ENCODE results near the gene SKAP2.

The SKAP2 gene

DNA sequence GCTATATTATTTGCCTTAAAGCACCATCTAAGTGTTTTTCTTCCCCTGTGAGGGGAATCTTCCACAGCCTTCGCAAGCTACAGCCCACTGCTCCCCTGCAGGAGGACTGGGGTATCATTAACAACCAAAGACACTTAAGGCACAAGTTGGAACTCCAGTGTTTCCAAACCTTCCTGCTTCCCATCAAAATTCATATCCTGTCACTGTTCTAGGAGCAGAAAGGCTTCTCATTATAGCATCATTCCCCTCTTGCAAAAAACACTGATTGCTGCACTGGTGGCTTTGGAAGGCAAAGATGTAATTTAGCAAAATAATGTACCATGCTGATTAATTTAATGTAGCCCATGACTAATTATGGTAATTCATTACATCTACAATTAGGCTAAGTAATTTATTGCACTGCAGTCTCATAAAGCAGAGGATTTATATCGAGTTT lies 207.2 kb downstream of the SKAP2 start:
- DNase-seq (ENCODE audit: insufficient read length) (no peak), FAIRE-seq (no peak)
- no peak for TF ChIP-seq POLR2A (IDR thresholded peaks at IDR 0.05; ENCODE audit: low read depth, low read length)
- TF ChIP-seq TAF1 (IDR thresholded peaks at IDR 0.05; ENCODE audit: borderline replicate concordance, low read depth, low read length): no peak
- TF ChIP-seq POLR2AphosphoS5 (IDR thresholded peaks at IDR 0.05; ENCODE audit: low read depth, low read length): no peak

DNA sequence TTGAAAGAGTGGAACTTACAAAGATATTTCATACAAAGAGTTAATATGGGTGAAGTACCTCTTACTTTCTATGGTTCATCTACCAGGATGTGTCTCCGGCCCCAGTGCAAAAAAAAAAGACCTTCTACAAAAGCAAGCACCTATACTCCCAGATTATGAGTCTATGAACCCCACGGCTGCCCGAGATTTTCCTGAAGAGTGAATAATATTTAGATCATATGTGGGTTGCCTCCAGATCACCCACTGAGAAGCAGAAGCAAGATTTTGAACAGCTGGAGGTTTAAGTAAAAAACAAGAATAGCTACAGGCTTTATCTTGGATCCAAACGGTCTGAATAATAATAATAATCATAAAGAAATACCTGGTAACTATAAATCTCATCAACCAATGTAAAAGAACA lies 207.7 kb downstream of the SKAP2 start:
- FAIRE-seq (no peak), DNase-seq (ENCODE audit: insufficient read length) (no peak)
- TF ChIP-seq TAF1 (IDR thresholded peaks at IDR 0.05; ENCODE audit: borderline replicate concordance, low read depth, low read length): no peak
- TF ChIP-seq POLR2AphosphoS5 (IDR thresholded peaks at IDR 0.05; ENCODE audit: low read depth, low read length): no peak
- no peak for TF ChIP-seq POLR2A (IDR thresholded peaks at IDR 0.05; ENCODE audit: low read depth, low read length)

DNA sequence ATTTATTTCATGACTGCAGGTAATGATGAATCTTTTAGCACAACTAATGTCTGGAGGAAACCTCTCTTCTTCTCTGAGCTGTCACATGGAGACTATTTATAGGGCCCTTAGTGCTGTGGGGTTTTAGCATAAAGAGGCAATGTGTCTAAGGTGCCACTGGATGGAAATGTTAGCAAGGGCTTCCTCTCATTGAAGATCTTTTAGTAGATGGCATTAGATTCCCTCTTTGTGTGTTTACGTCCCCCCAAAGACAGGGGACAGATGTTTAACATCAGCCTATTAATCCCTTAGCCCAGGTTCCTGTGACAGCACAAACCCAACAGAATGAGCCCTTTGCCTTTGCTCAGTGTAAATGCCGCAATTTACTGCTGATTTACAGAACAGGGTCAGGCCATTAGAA lies 208.6 kb downstream of the SKAP2 start:
- TF ChIP-seq TAF1 (IDR thresholded peaks at IDR 0.05; ENCODE audit: borderline replicate concordance, low read depth, low read length): no peak
- TF ChIP-seq POLR2AphosphoS5 (IDR thresholded peaks at IDR 0.05; ENCODE audit: low read depth, low read length): no peak
- no peak for TF ChIP-seq POLR2A (IDR thresholded peaks at IDR 0.05; ENCODE audit: low read depth, low read length)
- DNase-seq (ENCODE audit: insufficient read length) (no peak), FAIRE-seq (no peak)

DNA sequence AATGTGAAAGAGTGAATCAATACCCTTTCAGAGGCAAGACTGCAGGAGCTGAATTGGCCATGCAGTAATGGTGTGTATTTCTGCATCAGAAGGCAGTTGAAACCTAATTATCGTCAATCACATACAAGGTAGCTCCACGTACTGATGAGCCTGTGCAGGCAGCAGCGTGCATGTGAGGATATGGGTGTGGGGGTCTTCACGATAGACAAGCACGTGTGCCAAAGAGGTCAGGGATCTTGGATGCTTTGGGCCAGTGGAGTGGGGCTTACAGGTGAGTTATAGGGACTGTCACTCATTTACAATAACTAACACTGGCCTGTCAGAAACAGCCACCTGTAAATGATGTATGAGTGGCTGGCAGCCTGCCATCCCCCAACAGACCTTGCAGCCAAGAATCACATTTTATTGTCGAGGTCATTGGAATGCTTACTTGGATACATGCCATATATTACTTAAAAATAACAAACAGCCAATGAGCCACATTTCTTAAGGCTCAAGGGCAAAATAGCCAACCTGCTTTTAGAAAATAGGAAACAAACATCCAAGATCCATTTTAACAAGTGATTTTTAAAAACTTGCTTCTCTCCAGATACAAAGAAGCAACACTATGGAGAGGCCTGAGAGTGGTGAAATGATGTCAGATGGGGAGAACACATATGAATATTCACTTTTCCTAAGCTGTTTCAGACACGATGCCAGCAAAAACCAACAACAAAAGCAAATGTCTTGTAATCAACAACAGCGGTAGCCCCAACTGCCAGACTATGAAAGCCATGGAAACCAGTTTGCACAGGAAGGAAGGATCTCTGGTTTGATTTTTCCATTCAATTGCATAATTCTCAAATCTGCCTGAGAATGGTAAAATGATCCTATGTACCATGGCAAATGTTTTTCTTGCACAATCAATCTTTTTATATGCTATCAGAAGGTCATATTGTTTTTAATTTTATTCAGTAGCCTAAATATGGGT lies 210.7 kb downstream of the SKAP2 start:
- FAIRE-seq: no peak
- TF ChIP-seq POLR2AphosphoS5 (IDR thresholded peaks at IDR 0.05; ENCODE audit: low read depth, low read length): no peak
- TF ChIP-seq TAF1 (IDR thresholded peaks at IDR 0.05; ENCODE audit: borderline replicate concordance, low read depth, low read length): no peak
- TF ChIP-seq POLR2A (IDR thresholded peaks at IDR 0.05; ENCODE audit: low read depth, low read length): no peak
- no peak for DNase-seq (ENCODE audit: insufficient read length)

DNA sequence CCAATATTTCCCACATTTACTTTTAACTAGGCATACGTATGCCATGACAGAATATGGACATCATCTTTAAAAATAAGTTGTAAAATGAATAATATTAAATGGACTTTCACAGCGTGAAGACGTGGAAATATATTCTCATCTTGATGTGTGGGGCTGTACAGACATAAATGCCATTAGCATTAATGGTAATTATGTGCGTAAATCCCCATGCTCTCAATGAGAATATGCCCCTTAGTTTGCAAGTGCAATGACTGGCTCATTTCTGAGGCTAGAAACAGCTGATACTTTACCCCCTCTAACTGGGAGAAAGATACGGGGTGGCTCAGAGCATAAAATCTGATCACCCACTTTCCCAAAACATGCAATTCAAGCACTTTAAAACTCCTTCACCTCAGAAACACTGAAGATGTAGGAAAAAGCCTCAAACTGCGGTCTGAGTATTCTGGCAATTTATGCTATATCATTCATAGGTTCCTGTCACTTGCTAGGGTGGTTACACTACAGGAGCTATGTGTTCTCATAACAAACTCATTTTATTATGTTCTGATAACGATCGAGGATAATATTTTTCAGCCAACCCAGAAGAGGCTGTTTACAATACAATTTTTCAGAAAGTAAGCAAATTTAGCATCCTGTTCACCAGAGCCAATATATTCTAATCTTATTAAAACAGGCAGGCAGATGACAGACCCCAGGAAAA lies 211.8 kb downstream of the SKAP2 start:
- TF ChIP-seq POLR2A (IDR thresholded peaks at IDR 0.05; ENCODE audit: low read depth, low read length) (no peak), POLR2AphosphoS5 (IDR thresholded peaks at IDR 0.05; ENCODE audit: low read depth, low read length) (no peak), TAF1 (IDR thresholded peaks at IDR 0.05; ENCODE audit: borderline replicate concordance, low read depth, low read length) (no peak)
- FAIRE-seq: no peak

DNA sequence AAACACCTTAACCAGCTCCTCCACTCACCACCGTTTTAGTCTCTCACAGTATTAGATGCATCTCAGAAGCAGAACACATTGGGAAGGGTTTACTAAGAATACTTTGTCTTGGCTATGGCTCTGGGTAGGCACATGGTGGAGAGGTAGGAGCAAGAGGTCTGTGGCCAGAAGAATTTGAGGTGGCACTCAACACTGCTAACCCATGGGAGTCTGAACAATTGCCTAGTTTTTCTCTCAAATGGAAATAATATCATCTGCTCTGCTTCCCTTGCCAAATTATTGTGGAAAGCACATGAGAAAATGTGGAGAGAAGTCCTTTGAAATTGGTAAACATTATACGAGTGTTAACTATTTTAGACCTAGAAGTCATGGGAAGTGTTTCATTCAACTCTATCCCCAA lies 214.3 kb downstream of the SKAP2 start:
- no peak for TF ChIP-seq TAF1 (IDR thresholded peaks at IDR 0.05; ENCODE audit: borderline replicate concordance, low read depth, low read length)
- no peak for TF ChIP-seq POLR2A (IDR thresholded peaks at IDR 0.05; ENCODE audit: low read depth, low read length)
- no peak for TF ChIP-seq POLR2AphosphoS5 (IDR thresholded peaks at IDR 0.05; ENCODE audit: low read depth, low read length)
- FAIRE-seq (no peak), DNase-seq (ENCODE audit: insufficient read length) (no peak)

More for the DNA sequence above, 211.8 kb downstream of the SKAP2 start:
- DNase-seq (ENCODE audit: insufficient read length): no peak

DNA sequence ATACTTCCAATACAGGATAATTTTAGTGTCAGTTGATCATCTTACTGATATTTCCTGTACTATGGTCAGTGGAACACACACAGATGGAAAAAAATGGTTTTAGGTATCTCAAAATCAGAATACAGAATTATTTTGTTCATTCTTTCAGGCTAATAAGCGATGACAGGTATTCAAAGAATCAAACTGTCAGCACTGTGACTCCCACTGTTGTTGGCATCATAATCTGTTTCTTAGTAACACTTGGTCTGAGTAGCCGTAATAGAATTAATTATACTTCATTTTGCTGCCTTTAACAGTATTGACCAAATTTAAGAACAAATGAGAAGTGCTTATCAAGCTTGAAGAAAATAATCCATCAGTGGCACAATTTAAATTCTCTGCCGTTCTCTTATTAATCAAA lies 215.0 kb downstream of the SKAP2 start:
- DNase-seq (ENCODE audit: insufficient read length) (no peak), FAIRE-seq (no peak)
- TF ChIP-seq POLR2AphosphoS5 (IDR thresholded peaks at IDR 0.05; ENCODE audit: low read depth, low read length): no peak
- TF ChIP-seq POLR2A (IDR thresholded peaks at IDR 0.05; ENCODE audit: low read depth, low read length): no peak
- no peak for TF ChIP-seq TAF1 (IDR thresholded peaks at IDR 0.05; ENCODE audit: borderline replicate concordance, low read depth, low read length)

DNA sequence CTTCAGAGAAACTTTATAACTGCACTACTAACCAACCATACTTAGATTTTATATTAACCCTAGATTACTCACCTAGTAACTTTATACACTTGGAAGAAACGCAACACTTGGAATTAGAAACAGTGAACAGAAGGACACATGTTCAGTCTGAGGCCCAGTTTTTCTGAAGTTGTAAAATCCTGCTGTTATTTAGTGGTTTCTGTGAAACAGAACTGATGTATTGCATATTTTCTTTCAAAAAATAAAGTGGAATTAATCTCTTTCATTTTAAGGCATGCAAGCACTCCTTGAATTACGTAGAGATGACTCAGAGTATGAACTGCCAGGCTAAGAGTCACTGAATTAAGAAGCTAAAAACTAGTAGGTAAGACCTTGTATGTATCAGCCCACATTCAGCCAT lies 215.8 kb downstream of the SKAP2 start:
- no peak for FAIRE-seq

DNA sequence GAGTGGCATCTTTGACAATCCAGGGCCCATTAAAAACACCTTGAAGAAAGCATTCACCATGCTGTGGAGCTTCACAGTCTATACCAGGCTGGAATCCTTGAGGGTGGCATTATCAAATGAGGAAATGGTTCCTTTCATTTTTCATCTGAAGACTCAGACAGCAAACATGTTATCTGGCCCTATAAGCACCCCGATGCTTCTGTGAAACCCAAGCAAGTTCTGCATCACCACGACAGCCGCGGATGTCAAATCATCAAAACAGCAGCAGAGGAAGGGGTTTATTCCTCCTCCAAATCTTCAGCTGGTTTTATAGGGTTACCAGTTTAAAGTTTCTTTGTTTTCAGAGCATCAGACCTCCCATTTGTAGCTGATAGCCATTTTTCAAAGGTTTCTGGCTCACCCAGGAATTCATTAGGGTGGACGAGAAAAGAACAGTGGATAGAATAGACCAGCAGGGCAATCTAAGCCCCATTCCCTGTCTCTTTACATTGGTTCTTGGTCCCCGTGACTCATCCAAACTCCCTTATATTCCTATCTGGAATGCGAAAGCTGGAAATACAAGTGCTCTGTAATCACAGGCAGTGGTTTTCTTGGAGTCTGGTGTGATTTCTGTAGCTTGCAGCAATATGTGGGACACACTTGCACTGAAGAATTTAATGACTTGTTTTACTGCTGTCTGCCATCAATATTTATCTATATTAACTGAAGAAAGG lies 217.9 kb downstream of the SKAP2 start:
- FAIRE-seq (no peak), DNase-seq (ENCODE audit: insufficient read length) (no peak)
- TF ChIP-seq POLR2A (IDR thresholded peaks at IDR 0.05; ENCODE audit: low read depth, low read length): no peak
- TF ChIP-seq TAF1 (IDR thresholded peaks at IDR 0.05; ENCODE audit: borderline replicate concordance, low read depth, low read length): no peak
- no peak for TF ChIP-seq POLR2AphosphoS5 (IDR thresholded peaks at IDR 0.05; ENCODE audit: low read depth, low read length)

More for the DNA sequence above, 215.8 kb downstream of the SKAP2 start:
- DNase-seq (ENCODE audit: insufficient read length): no peak
- TF ChIP-seq POLR2A (IDR thresholded peaks at IDR 0.05; ENCODE audit: low read depth, low read length) (no peak), TAF1 (IDR thresholded peaks at IDR 0.05; ENCODE audit: borderline replicate concordance, low read depth, low read length) (no peak), POLR2AphosphoS5 (IDR thresholded peaks at IDR 0.05; ENCODE audit: low read depth, low read length) (no peak)

DNA sequence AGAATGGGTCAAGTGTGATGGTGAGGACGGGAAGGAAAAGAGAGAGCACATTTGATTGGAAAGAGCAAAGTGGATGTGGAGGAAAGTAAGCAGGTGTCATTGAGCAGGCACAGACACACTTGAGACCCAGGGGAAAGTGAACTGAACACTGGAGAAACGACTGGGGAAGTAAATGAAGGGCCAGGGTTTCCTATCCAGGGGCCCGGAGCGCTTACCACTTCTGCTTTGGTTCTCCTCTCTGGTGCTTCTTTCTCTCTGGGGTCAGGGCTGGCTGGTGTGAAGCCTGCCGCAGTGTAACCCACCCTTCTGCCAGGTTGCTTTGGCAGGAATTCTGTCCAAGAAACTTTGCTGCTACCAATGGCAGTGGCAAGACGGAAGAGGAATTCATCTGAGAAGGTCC lies 219.3 kb downstream of the SKAP2 start:
- no peak for FAIRE-seq
- no peak for DNase-seq (ENCODE audit: insufficient read length)
- TF ChIP-seq POLR2AphosphoS5 (IDR thresholded peaks at IDR 0.05; ENCODE audit: low read depth, low read length) (no peak), POLR2A (IDR thresholded peaks at IDR 0.05; ENCODE audit: low read depth, low read length) (no peak), TAF1 (IDR thresholded peaks at IDR 0.05; ENCODE audit: borderline replicate concordance, low read depth, low read length) (no peak)

DNA sequence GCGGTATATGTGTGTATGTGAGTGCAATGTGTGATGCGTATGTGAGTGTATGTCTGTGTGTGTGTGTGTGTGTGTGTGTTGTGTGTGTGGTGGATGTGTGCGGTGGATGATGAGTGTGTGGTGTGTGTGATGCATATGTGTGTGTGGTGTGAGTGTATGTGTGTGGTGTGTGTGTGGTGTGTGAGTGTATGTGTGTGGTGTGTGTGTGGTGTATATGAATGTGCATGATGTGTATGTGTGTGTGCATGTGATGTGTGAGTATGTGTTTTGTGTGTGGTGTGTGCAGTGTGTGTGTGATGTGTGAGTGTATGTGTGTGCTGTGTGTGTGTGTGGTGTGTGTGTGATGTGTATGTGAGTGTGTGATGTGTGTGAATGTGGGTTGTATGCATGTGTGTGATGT lies 222.0 kb downstream of the SKAP2 start:
- DNase-seq (ENCODE audit: insufficient read length) (no peak), FAIRE-seq (peak; percentile 84)
- TF ChIP-seq TAF1 (IDR thresholded peaks at IDR 0.05; ENCODE audit: borderline replicate concordance, low read depth, low read length): no peak
- no peak for TF ChIP-seq POLR2A (IDR thresholded peaks at IDR 0.05; ENCODE audit: low read depth, low read length)
- no peak for TF ChIP-seq POLR2AphosphoS5 (IDR thresholded peaks at IDR 0.05; ENCODE audit: low read depth, low read length)
